WTC11 (cell line): Measurements from ENCODE around the gene CYGB. TPM values are rescaled to one million over a fixed set of nuclear protein-coding genes. Genes with fewer than 3 reads are reported as not detected.

Experiments used
- ATAC-seq: fragments of 200-7000 bp; cut with Tn5 transposase; 2 replicates; pipeline ENCODE4 v1.10.0; 2021; ENCODE audit warnings: mild to moderate bottlenecking, moderate library complexity
- CTCF ChIA-PET: fragments of 300-600 bp; sonication (Branson Sonifier 250); formaldehyde crosslinking; loops from one replicate; lab custom pipeline; 2021; ENCODE audit warnings: antibody characterized with exemption; lab: Charles Lee
- POLR2A ChIA-PET: fragments of 350-600 bp; sonication (Branson Sonifier 250); formaldehyde crosslinking; loops from one replicate; lab custom pipeline; 2021; ENCODE audit warnings: antibody characterized with exemption; lab: Charles Lee
- DNase-seq: peaks from one replicate; pipeline ENCODE4 v3.0.0; 2021; ENCODE audit warnings: low spot score
- H3K27ac Mint-ChIP-seq: 2 replicates; pipeline ENCODE4 v1.8.0; 2021; ENCODE audit warnings: mixed read lengths
- H3K27me3 Mint-ChIP-seq: 2 replicates; pipeline ENCODE4 v1.8.0; 2021; ENCODE audit warnings: low read depth, mild to moderate bottlenecking, moderate library complexity, mixed read lengths
- H3K36me3 Mint-ChIP-seq: 2 replicates; pipeline ENCODE4 v1.8.0; 2021; ENCODE audit warnings: mixed read lengths
- H3K4me1 Mint-ChIP-seq: 2 replicates; pipeline ENCODE4 v1.8.0; 2022; ENCODE audit warnings: mixed read lengths
- H3K4me3 Mint-ChIP-seq: 2 replicates; pipeline ENCODE4 v1.8.0; 2021; ENCODE audit warnings: mild to moderate bottlenecking, moderate library complexity, mixed read lengths
- H3K9me3 Mint-ChIP-seq: 2 replicates; pipeline ENCODE4 v1.8.0; 2021; ENCODE audit warnings: mixed read lengths
- ATF6 ChIP-seq: sonication (generic); formaldehyde crosslinking; IDR thresholded peaks from 2 replicates; pipeline ENCODE4 v1.8.1; 2023; ENCODE audit warnings: mild to moderate bottlenecking, missing genetic modification reagents
- E2F5 ChIP-seq: sonication (generic); formaldehyde crosslinking; IDR thresholded peaks from 2 replicates; pipeline ENCODE4 v1.8.1; 2022; ENCODE audit warnings: mild to moderate bottlenecking, moderate library complexity, missing genetic modification reagents
- FOXP1 ChIP-seq: sonication (generic); formaldehyde crosslinking; IDR thresholded peaks from 2 replicates; pipeline ENCODE4 v1.8.0; 2022; ENCODE audit warnings: missing genetic modification reagents, mild to moderate bottlenecking, moderate library complexity, borderline replicate concordance
- GABPB1 ChIP-seq: sonication (generic); formaldehyde crosslinking; IDR thresholded peaks from 2 replicates; pipeline ENCODE4 v1.8.1; 2023; ENCODE audit warnings: mild to moderate bottlenecking, missing genetic modification reagents
- HMGA2 ChIP-seq: fragments of 250-450 bp; sonication (Bioruptor Pico); IDR thresholded peaks from 2 replicates; pipeline ENCODE4 v1.4.0; 2021; ENCODE audit warnings: mild to moderate bottlenecking, moderate library complexity
- HMGXB4 ChIP-seq: sonication (generic); formaldehyde crosslinking; IDR thresholded peaks from 2 replicates; pipeline ENCODE4 v1.8.1; 2023; ENCODE audit warnings: mild to moderate bottlenecking, moderate library complexity, missing genetic modification reagents
- IRF2 ChIP-seq: sonication (generic); formaldehyde crosslinking; IDR thresholded peaks from 2 replicates; pipeline ENCODE4 v1.8.0; 2022; ENCODE audit warnings: low read depth, missing genetic modification reagents, borderline replicate concordance
- MAX ChIP-seq: sonication (generic); formaldehyde crosslinking; IDR thresholded peaks from 2 replicates; pipeline ENCODE4 v1.8.0; 2022; ENCODE audit warnings: mild to moderate bottlenecking, missing genetic modification reagents
- NR1H2 ChIP-seq: sonication (generic); formaldehyde crosslinking; IDR thresholded peaks from 2 replicates; pipeline ENCODE4 v1.9.0; 2021; ENCODE audit warnings: mild to moderate bottlenecking, moderate library complexity, missing genetic modification reagents
- TEAD1 ChIP-seq: sonication (generic); formaldehyde crosslinking; IDR thresholded peaks from 2 replicates; pipeline ENCODE4 v1.8.0; 2022; ENCODE audit warnings: mild to moderate bottlenecking, missing genetic modification reagents
- ZNF138 ChIP-seq: sonication (generic); formaldehyde crosslinking; conservative IDR thresholded peaks from 2 replicates; pipeline ENCODE4 v1.8.1; 2022; ENCODE audit warnings: mild to moderate bottlenecking, moderate library complexity, missing genetic modification reagents
- total RNA-seq: library from RNA; stranded (reverse); gene quantifications from 3 replicates; pipeline ENCODE4 v1.2.3, GENCODE V29; 2021

CYGB gene
- total RNA-seq, 1 experiment from 2014 or later, result 3.6 TPM

GRCh38 chr17:76500074-76500746 lies 37.3 kb downstream of the CYGB start:
- no peak overlapping the region for H3K27ac Mint-ChIP-seq
- H3K27me3 Mint-ChIP-seq, result peaks cover 5% of the 10 kb centered on the region
- H3K4me1 Mint-ChIP-seq, result peaks cover 48% of the 10 kb centered on the region
- peak overlapping the region; percentile 82 for H3K4me3 Mint-ChIP-seq
- no peak for DNase-seq
- ChIA-PET POLR2A (interaction anchor here (1.7 kb wide), 1 partner anchor 10 kb away, joined by 7 read pairs; no protein-coding TSS in a partner anchor), CTCF (interaction anchor here (0.7 to 5.1 kb wide), 8 partner anchors 14 to 124 kb away, joined by 3 to 30 read pairs (median 6); partner anchors contain the start of gene AANAT)
- no peak for TF ChIP-seq FOXP1 (CRISPR knock-in tag)
- H3K9me3 Mint-ChIP-seq, result no peaks in the 10 kb centered on the region
- ATAC-seq, result no peak
- H3K36me3 Mint-ChIP-seq, result no peaks in the 10 kb centered on the region

GRCh38 chr17:76499267-76499667 lies 38.2 kb downstream of the CYGB start:
- Mint-ChIP-seq H3K4me1 (peaks cover 48% of the 10 kb centered on the region), H3K4me3 (peak overlapping the region; percentile 19; the same call in 1 of the 2 replicates)

GRCh38 chr17:76498876-76499251 lies 38.6 kb downstream of the CYGB start:
- TF ChIP-seq E2F5 (CRISPR knock-in tag) (no peak), MAX (CRISPR knock-in tag) (no peak), NR1H2 (CRISPR knock-in tag) (no peak), ZNF138 (CRISPR knock-in tag) (no peak), IRF2 (CRISPR knock-in tag) (no peak)
- POLR2A ChIA-PET, result interaction anchor here (1.7 kb wide), 1 partner anchor 9 kb away, joined by 7 read pairs; no protein-coding TSS in a partner anchor

More at GRCh38 chr17:76499267-76499667, 38.2 kb downstream of the CYGB start:
- H3K27me3 Mint-ChIP-seq, result peaks cover 5% of the 10 kb centered on the region
- no peaks in the 10 kb centered on the region for H3K36me3 Mint-ChIP-seq
- ChIA-PET CTCF (interaction anchor here (1.2 to 5.1 kb wide), 10 partner anchors 9 to 209 kb away, joined by 3 to 30 read pairs (median 6); partner anchors contain the start of genes AANAT and SPHK1), POLR2A (interaction anchor here (1.7 kb wide), 1 partner anchor 9 kb away, joined by 7 read pairs; no protein-coding TSS in a partner anchor)
- no peak for ATAC-seq
- no peak for TF ChIP-seq ATF6 (CRISPR knock-in tag)
- no peak for TF ChIP-seq TEAD1 (CRISPR knock-in tag)
- peak; percentile 67 for TF ChIP-seq GABPB1
- no peak for TF ChIP-seq HMGA2
- no peak for TF ChIP-seq HMGXB4 (CRISPR knock-in tag)
- TF ChIP-seq, all 79 proteins: peak for 1
- no peak for DNase-seq
- Mint-ChIP-seq H3K27ac (no peak overlapping the region), H3K9me3 (no peaks in the 10 kb centered on the region)

More at GRCh38 chr17:76498876-76499251, 38.6 kb downstream of the CYGB start:
- DNase-seq, result no peak
- ATAC-seq, result no peak
- no peak overlapping the region for H3K4me3 Mint-ChIP-seq
- H3K27me3 Mint-ChIP-seq, result peaks cover 5% of the 10 kb centered on the region
- H3K36me3 Mint-ChIP-seq, result no peaks in the 10 kb centered on the region
- CTCF ChIA-PET, result interaction anchor here (1.2 to 5.1 kb wide), 9 partner anchors 10 to 209 kb away, joined by 3 to 30 read pairs (median 4); partner anchors contain the start of gene SPHK1
- no peaks in the 10 kb centered on the region for H3K9me3 Mint-ChIP-seq
- peaks cover 46% of the 10 kb centered on the region for H3K4me1 Mint-ChIP-seq
- H3K27ac Mint-ChIP-seq, result no peak overlapping the region
